Calu3 (cell line): Measurements from ENCODE around the gene MAJIN. TPM values are rescaled to one million over a fixed set of nuclear protein-coding genes. Genes with fewer than 3 reads are reported as not detected.
A peak's percentile ranks its signal among the peaks of the same experiment; 100 is the strongest.

Source experiments
- Bru-seq: library from RNA; stranded (reverse); fragments of 400-500 nt; gene quantifications from one replicate; lab custom pipeline; 2021; lab: Mats Ljungman, UMichigan
- BruChase-seq, 2 experiments: library from RNA; stranded (reverse); fragments of 400-500 nt; gene quantifications; one replicate each; lab custom pipeline; 2021; lab: Mats Ljungman, UMichigan
- BruUV-seq: library from RNA; stranded (reverse); fragments of 400-500 nt; replicated peaks from 2 replicates; lab custom pipeline; 2021; lab: Mats Ljungman, UMichigan
- CTCF ChIA-PET: fragments of 300-600 bp; sonication (Branson Sonifier 250); formaldehyde crosslinking; loops from one replicate; lab custom pipeline; 2022; ENCODE audit warnings: antibody characterized with exemption; lab: Charles Lee
- DNase-seq: peaks from one replicate; pipeline ENCODE4 v3.0.0; 2022
- H3K27ac Mint-ChIP-seq: one replicate; pipeline ENCODE4 v1.8.0; 2022; ENCODE audit warnings: mixed read lengths; ENCODE audit not compliant: unreplicated experiment
- H3K27me3 Mint-ChIP-seq: one replicate; pipeline ENCODE4 v1.8.0; 2022; ENCODE audit warnings: mixed read lengths; ENCODE audit not compliant: unreplicated experiment
- H3K36me3 Mint-ChIP-seq: one replicate; pipeline ENCODE4 v1.8.0; 2022; ENCODE audit warnings: mild to moderate bottlenecking, moderate library complexity, mixed read lengths; ENCODE audit not compliant: insufficient read depth, unreplicated experiment
- H3K4me1 Mint-ChIP-seq: one replicate; pipeline ENCODE4 v1.8.0; 2022; ENCODE audit warnings: mild to moderate bottlenecking, low read depth, mixed read lengths; ENCODE audit not compliant: unreplicated experiment
- H3K4me3 Mint-ChIP-seq: one replicate; pipeline ENCODE4 v1.8.0; 2022; ENCODE audit warnings: mild to moderate bottlenecking, low read depth, moderate library complexity, mixed read lengths; ENCODE audit not compliant: unreplicated experiment
- H3K9me3 Mint-ChIP-seq: one replicate; pipeline ENCODE4 v1.8.0; 2022; ENCODE audit warnings: low read depth, mixed read lengths; ENCODE audit not compliant: unreplicated experiment
- CTCF ChIP-seq: fragments of 200-600 bp; IDR thresholded peaks from one replicate; pipeline ENCODE4 v1.8.0; 2022; ENCODE audit warnings: antibody characterized with exemption; ENCODE audit not compliant: unreplicated experiment
- intact Hi-C: fragments of 100-400 bp; cut with micrococcal nuclease; formaldehyde crosslinking; loops from one replicate; pipeline ENCODE4 v1.10.0; 2022; ENCODE audit not compliant: unreplicated experiment
- long read RNA-seq: library from polyadenylated mRNA; stranded (forward); transcript quantifications from one replicate; pipeline ENCODE4 v2.0.0, GENCODE V29; 2022
- total RNA-seq: library from RNA; stranded (reverse); gene quantifications from 2 replicates; pipeline ENCODE4 v1.2.3, GENCODE V29; 2022

The MAJIN gene, protein sequence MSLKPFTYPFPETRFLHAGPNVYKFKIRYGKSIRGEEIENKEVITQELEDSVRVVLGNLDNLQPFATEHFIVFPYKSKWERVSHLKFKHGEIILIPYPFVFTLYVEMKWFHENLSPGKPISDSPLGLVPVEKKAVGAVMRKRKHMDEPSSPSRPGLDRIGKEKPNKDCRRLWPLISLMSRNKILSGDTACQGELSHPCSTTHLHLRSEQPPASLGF
- total RNA-seq (0.56 TPM in 1 of 2 replicates, not detected in the other), Bru-seq, nascent RNA (percentile 13 among the genes with signal in this experiment), BruChase-seq, experiment 1, labeled RNA remaining after a 6-hour chase (percentile 8 among the genes with signal in this experiment), BruChase-seq, experiment 2, labeled RNA remaining after a 2-hour chase (percentile 12 among the genes with signal in this experiment)
- long read RNA-seq: 0 reads

DNA sequence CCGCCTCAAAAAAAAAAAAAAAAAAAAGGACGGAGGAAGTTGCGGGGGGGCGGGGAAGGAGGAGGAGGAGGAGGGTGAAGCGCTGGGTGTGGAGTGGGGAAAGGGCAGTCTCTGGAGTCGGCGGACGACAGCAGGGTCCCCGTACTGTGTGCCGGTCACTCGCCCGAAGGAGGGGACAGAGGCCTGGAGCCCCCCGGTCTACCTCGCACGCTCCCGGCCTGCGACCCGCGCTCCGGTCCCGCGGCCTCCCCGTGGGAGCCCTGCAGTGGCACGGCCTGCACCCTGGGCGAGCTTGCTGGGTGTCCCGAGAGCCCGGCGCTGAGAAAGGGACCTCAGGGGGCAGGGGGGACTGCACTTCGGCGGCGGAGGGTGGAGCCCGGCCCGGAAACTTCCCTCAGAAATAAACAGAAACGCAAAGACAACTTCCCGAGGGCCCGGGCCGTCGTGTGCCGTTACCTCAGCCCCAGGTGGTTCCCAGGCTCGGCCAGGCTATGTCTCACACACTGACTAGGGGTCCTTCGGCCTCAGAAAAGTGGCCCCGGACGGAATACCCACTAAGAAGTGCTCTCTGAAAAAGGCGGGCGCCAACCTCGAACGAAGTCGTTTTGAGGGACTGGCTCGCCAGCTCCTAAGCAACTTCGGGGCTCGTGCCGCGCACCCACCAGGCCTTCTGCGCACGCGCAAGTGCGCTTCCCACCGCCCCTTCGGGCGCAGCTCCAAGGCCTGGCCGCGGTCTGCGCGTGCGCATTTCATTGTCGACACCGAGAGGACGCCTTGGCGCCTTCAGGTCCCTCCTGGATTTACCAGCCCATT, at the start of gene MAJIN:
MAJIN (minus strand) TSS at position 688 of the 813 bp plus-strand sequence. CDS start 12,703 bp downstream, outside the sequence.
- intact Hi-C loops: no loop called here
- no TSS peak for BruUV-seq
- peaks cover 15% of the 10 kb centered on the region for H3K4me1 Mint-ChIP-seq
- peaks cover 15% of the 10 kb centered on the region for H3K36me3 Mint-ChIP-seq
- TF ChIP-seq CTCF: no peak
- CTCF ChIA-PET: interaction anchor here (0.7 to 1.9 kb wide), 3 partner anchors 13 to 125 kb away, joined by 3 to 4 read pairs (median 3); partner anchors contain the start of gene BATF2
- peak within 1 kb of the TSS; percentile 3 for H3K4me3 Mint-ChIP-seq
- no peaks in the 10 kb centered on the region for H3K27me3 Mint-ChIP-seq
- peak; percentile 62 for DNase-seq
- no peaks in the 10 kb centered on the region for H3K9me3 Mint-ChIP-seq
- H3K27ac Mint-ChIP-seq: peak within 1 kb of the TSS; percentile 68

DNA sequence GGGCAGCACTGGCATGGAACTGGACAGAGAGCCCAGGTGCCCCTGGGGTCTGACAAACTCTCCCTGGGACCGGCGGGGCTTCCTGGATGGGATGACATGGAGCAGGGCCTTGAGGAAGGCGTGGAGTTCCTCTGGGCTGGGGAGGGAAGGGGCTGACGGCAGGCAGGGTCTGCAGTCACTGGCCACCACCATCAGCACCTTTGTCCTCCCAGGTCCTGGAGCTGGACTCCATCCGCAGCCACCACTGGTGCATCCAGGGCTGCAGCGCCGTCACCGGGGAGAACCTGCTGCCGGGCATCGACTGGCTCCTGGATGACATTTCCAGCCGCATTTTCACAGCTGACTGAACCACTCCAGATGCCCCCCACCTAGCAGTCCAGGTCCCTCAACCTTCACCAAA, 49.6 kb upstream of the MAJIN start:
- Mint-ChIP-seq H3K4me3 (no peak overlapping the region), H3K27me3 (no peaks in the 10 kb centered on the region), H3K4me1 (peaks cover 8% of the 10 kb centered on the region), H3K36me3 (peaks cover 28% of the 10 kb centered on the region), H3K27ac (no peak overlapping the region), H3K9me3 (no peaks in the 10 kb centered on the region)
- no TSS peak for BruUV-seq
- intact Hi-C loops: no loop called here
- no peak for TF ChIP-seq CTCF
- no peak for DNase-seq
- CTCF ChIA-PET: no interaction called here

DNA sequence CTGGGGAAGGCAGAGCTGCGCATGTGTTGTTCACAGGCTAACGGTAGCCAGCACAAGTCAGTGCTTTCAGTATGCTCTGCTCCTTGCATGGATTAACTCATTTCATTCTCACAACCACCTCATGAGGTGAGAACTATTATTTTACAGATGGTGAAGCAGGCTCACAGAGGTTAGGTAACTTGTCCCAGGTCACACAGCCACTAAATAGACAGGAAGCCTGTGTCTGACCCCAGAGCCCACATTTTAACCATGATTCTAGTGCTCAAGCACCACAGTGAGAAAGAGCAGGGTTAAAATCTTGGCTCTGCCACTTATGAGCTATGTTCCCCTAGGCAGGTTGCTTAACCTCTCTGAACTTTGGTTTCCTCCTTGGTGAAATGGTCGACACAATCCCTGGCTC, 49.1 kb upstream of the MAJIN start:
- no peak overlapping the region for H3K27ac Mint-ChIP-seq
- H3K36me3 Mint-ChIP-seq: peaks cover 29% of the 10 kb centered on the region
- BruUV-seq: no TSS peak
- intact Hi-C loops: no loop called here
- peaks cover 13% of the 10 kb centered on the region for H3K4me1 Mint-ChIP-seq
- H3K4me3 Mint-ChIP-seq: no peak overlapping the region
- CTCF ChIA-PET: no interaction called here
- no peak for DNase-seq
- no peaks in the 10 kb centered on the region for H3K27me3 Mint-ChIP-seq
- TF ChIP-seq CTCF: no peak
- no peaks in the 10 kb centered on the region for H3K9me3 Mint-ChIP-seq

- no peaks in the 10 kb centered on the region for H3K27me3 Mint-ChIP-seq
- peaks cover 15% of the 10 kb centered on the region for H3K4me1 Mint-ChIP-seq
- peaks cover 31% of the 10 kb centered on the region for H3K36me3 Mint-ChIP-seq
- no peak overlapping the region for H3K4me3 Mint-ChIP-seq
- CTCF ChIA-PET: no interaction called here
- intact Hi-C loops: no loop called here
- no peak for DNase-seq
- TF ChIP-seq CTCF: no peak
- H3K9me3 Mint-ChIP-seq: no peaks in the 10 kb centered on the region
- no TSS peak for BruUV-seq
- no peak overlapping the region for H3K27ac Mint-ChIP-seq
Measured at GRCh38 chr11:65019824-65020223, 47.9 kb upstream of the MAJIN start.
